Activated CD8-positive, alpha-beta memory T cell treated with anti-CD3 and anti-CD28 coated beads for 36 hours (primary cell): ENCODE results near the gene CCDC14. TPM values are rescaled to one million over a fixed set of nuclear protein-coding genes. Genes with fewer than 3 reads are reported as not detected.
"Not testable (repeated sequence)": the region's sequence is repeated elsewhere in the genome, so short reads cannot be mapped to it uniquely, and the experiment has no call there.

Source experiments
- CTCF ChIA-PET: fragments of 350-600 bp; sonication (Branson Sonifier 250); formaldehyde crosslinking; loops from one replicate; lab custom pipeline; 2021; ENCODE audit warnings: antibody characterized with exemption; lab: Charles Lee
- POLR2A ChIA-PET: fragments of 350-600 bp; sonication (Branson Sonifier 250); formaldehyde crosslinking; loops from one replicate; lab custom pipeline; 2021; ENCODE audit warnings: antibody characterized with exemption; lab: Charles Lee
- total RNA-seq, 2 experiments: library from RNA; stranded (reverse); gene quantifications; one replicate each; pipeline ENCODE4 v1.2.3, GENCODE V29; 2021

The CCDC14 gene, protein sequence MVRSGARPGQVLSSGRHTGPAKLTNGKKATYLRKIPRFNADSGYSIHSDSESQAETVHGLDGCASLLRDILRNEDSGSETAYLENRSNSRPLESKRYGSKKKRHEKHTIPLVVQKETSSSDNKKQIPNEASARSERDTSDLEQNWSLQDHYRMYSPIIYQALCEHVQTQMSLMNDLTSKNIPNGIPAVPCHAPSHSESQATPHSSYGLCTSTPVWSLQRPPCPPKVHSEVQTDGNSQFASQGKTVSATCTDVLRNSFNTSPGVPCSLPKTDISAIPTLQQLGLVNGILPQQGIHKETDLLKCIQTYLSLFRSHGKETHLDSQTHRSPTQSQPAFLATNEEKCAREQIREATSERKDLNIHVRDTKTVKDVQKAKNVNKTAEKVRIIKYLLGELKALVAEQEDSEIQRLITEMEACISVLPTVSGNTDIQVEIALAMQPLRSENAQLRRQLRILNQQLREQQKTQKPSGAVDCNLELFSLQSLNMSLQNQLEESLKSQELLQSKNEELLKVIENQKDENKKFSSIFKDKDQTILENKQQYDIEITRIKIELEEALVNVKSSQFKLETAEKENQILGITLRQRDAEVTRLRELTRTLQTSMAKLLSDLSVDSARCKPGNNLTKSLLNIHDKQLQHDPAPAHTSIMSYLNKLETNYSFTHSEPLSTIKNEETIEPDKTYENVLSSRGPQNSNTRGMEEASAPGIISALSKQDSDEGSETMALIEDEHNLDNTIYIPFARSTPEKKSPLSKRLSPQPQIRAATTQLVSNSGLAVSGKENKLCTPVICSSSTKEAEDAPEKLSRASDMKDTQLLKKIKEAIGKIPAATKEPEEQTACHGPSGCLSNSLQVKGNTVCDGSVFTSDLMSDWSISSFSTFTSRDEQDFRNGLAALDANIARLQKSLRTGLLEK
- 10 to 100 TPM; 31.1 to 34.0 TPM for total RNA-seq

DNA sequence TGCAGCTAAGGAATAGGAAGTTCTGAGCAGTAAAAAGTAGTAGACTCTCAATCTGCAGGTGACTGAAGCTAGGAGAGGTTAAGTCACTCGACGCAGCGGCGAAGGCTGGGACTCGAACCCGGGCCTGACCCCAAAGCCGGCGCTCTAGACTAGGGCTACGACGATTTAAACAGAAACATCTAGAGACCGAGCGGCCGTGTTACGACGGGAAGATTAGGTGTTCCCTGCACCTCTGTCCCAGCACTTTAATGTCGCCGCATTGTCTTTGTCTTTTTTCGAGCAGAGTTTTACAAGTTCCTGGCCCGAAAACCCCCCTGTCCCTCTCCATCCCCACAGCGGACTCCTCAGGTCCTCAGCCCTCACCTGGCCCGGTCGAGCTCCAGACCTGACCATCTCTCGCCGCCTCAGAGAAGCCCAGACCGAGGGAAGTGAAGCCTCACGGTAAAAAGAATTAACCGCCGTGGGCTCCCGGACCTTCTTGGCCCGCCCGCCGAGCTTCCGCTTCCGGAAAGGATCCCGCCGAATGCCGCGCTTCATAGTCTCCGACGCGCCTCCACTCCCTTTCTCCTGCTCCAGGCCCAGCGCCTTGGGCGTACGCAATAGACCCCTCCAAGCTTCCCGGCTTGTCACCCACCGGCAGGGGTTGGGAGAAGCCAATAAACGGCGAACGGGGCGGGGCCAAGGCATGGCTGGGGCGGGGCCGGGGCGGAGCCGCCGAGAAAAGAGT, at the start of gene CCDC14:
TSS of gene CCDC14 (minus strand) at position 449 of the 727 bp plus-strand sequence. CDS start at position 393, 56 bp downstream.
- POLR2A ChIA-PET = interaction anchor here (0.5 to 0.8 kb wide), 3 partner anchors 28 to 1365 kb away, joined by 3 to 4 read pairs (median 3); no protein-coding TSS in a partner anchor
- CTCF ChIA-PET = interaction anchor here (0.6 kb wide), 1 partner anchor 73 kb away, joined by 3 read pairs; the partner anchor contains the start of gene KALRN

DNA sequence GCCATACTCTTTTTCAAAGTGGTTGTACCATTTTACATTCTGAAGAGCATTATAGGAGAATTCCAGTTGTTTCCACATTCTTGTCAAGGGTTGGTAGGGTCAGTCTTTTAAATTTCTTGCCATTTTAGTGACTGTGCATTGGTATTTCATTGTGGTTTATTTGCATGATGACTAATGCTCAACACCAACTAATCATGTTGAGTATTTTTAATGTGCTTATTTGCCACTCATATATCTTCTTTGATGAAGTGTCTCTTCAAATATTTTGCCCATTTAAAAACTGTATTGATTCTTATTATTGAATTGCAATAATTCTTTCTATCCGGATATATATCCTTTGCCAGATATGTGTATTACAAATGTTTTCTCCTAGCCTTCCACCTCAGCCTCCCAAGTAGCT, 47.3 kb upstream of the CCDC14 start:
- POLR2A ChIA-PET, CTCF ChIA-PET: not testable (repeated sequence)

DNA sequence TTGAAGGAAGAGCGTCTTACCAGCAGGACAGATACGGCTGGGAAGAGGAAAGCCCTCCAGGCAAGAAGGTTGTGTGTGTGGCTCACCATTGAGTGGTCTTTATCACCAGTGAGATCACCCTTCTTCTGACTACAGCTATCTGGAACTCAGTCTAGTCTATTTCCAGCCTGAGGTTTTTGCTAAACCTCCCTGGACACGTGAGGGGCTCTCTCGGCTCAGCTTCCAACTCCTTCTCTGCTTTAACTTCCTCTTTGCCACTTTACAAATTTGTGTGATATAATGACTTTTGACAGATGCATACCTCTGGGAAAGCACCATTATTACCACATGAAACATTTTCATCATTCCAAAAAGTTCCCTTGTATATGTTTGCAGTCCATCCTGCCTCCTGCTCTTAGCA, 46.2 kb upstream of the CCDC14 start:
- ChIA-PET CTCF (no interaction called here), POLR2A (no interaction called here)

DNA sequence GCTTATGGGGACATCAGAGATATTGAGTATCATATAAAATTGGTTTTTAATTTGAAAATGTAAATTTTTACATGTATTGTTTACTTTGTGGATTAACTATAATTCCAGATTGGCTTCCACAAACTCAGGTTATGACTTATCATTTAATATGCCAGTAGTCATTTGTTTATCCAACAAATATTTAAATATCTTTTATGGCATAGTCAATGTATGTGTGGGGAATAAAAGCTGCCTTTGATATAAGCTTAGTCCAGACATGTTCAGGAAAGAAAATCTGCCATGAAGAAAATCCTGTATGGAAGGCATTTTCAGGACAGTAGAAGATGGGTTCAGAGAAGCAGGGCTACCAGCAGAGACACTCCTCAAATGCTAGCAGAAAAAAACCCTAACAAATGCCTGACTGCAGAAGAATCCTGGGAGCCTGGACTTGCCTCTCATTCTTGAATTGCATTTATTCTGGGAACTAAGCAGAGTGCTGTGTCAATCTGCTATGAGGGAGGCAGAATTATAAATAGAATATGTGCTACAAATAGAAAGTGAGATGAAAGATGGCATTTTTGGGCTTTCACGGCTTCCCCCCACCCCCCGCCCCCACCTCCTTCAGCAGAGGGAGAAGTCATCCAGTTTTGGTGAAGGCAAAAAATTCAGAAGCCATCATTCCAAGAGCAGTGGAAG, 41.5 kb upstream of the CCDC14 start:
- CTCF ChIA-PET, POLR2A ChIA-PET: not testable (repeated sequence)

DNA sequence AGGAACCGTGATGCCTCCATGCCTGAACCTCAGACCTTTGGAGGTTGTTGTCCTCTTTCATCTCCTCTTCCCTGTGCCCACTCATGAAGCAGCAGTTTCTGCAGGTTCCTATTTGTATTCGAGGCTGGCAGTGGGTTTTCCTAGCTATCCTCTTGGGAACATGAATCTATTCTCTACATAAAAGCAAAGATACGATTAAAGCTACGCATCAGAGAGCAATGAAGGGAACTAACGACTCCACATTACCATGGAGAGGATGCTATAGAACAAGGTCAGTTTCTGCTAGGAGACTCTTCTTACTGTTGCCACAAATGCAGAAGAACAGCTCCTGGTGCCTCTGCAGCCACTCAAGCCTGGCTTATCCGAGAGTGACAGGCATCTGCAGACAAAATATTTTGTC, 40.3 kb upstream of the CCDC14 start:
- POLR2A ChIA-PET, CTCF ChIA-PET: not testable (repeated sequence)

DNA sequence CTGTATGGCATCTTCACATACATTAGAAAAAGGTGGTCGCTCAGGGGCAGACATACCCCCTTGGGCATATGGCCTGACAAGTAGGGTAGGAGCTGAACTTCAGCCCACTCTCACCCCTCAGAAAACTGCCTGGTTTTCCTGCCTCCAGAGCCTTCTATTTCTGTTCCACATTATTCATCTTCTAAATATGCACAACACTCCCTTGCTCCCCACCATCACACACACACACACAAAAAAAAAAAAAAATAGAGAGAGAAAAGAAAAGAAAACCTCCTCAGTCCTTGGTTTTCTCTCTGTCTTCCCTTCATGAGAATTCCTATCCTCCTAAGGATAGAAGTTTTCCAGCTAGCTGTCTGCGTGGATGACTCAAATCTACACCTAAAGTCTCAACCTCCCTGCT, 36.5 kb upstream of the CCDC14 start:
- POLR2A ChIA-PET = no interaction called here
- CTCF ChIA-PET = no interaction called here

DNA sequence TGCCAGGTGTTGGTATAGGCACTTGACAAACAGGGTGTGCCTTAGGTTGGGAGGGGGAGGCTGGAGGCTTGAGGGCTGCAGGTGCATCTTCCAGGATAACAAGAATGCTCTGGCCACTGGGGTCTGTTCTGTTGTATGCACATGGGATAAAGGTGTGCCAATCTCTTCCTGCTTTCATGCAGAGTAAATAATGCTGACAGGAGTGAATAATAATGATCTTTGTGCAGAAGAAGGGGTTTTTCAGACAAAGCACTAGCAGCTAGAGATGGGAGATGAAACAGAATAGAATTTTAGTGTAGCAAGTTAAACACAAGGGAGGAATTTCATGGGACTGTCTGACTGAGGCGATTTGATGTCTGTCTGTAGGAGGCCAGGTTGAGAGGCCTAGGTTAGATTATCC, 32.8 kb upstream of the CCDC14 start:
- ChIA-PET POLR2A (no interaction called here), CTCF (no interaction called here)

DNA sequence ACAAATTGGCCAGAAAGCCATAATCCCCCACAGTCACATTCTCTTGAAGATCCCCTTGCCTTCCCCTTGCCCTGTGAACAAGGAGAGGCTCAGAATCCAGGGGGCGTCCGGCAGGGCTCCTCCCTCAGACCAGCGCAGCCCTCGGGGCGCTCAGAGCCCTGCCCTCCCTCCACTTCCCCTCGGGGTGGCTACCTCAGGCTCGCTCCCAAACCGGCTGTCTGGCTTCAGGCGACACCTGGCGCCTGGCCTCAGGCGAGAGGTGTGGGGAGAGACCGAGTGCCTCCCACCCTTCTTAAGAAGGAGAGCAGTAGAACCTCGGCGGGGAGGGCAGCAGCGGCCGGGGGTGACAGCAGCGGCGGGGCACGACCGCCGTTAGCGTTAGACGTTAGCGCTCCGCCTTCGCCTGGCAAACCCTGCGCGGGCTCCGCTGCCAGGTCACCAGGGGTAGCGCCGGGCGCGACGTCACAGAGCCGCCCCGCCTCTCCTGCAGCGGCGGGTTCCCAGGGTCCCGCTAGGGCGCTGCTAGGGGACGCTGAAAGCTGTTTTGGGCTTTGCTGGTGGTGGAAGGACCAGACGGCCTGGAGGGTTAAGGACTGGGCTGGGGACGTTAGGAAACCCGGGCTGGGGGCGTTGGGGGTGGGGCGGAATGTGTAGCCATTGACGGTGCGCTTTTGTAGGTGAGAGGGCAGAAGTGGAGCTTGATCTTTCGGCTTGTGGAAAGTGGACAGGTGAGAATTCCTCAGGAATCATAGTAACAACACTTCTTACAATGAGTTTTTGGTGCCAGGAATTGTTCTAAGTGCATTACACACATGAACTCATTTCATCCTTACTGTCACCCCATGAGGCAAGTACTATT, 30.9 kb upstream of the CCDC14 start, which contains the start of gene ROPN1:
TSS of gene ROPN1 (minus strand) at position 395 of the 859 bp plus-strand sequence. CDS start 11,643 bp downstream, outside the sequence.
- POLR2A ChIA-PET, CTCF ChIA-PET: not testable (repeated sequence)

DNA sequence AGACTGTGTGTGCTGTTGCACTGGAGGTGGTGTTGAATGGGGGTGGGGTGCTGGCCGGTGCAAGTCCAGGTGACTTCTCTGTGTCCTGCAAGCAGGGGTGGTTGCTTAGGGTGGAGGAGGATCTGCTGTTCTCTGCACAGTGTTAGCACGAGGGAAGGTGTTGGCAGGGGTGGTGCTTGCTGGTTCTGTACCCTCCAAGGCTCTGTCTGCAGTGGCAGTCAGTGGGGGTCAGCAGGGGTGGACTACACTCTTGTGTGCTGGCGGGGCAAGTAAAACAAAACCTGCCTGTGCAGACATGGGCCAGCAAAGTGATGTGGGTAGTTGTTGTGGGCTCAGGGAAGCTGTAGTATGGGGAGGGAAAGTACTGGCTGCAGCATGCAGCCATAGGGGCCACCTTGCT, 25.4 kb upstream of the CCDC14 start:
- ChIA-PET CTCF (no interaction called here), POLR2A (no interaction called here)

DNA sequence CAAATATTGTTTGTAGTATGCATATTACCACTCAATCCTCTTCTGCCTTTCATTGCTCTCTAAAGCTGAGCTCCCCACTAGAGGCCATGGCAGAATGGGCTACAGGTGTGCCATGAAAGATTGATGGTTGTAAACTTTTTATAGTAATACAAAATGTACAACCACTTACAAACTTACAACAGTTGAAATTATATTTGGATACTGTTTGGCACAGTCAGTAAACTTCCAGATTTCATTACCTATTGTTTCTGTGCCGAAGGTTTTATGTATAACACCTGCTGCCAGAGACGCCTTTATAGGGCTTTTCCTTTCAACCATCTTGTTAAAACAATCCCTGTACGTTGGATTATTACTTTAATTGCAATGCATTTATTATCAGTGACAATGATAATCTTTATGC, 23.9 kb upstream of the CCDC14 start:
- CTCF ChIA-PET = no interaction called here

DNA sequence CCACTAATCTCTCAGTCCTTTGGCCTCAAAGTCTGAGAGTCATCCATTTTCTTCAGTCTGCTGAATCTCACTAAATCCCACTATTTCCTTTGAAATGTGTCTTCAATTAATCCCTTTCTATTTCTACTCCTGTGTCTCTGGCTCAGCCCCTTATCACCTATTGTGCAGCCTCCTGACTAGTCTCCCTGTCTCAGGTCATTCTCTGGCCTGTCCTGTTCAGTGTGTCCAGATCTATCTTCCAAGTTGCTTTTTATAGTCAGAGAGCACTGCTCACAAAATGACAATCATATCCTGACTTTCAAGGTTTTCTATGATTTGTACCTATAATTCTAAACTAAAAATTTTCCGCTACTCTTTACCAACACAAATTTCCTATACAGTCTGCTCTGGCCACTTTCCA, 23.3 kb upstream of the CCDC14 start:
- POLR2A ChIA-PET = no interaction called here

More for the DNA sequence above, 23.9 kb upstream of the CCDC14 start:
- POLR2A ChIA-PET = no interaction called here

DNA sequence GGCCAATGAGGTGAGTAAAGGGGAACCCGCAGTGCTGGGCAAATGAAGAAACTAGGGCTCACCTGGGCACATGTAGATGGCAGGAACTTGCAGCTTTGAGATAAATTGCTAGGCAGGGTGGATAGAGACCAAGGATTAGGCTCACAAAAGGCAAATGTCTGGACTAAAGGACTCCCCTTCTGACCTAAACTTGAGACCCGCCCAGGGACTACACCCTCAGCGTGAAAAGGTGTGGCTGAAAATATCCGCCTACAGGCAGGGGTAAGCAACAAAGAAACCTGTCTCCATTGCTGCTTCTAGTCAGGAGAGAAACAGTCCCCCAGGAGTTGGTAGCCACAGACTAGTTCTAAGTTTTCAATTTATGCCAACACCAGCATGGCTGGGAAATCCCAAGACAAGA, 20.3 kb upstream of the CCDC14 start:
- POLR2A ChIA-PET, CTCF ChIA-PET: not testable (repeated sequence)

More for the DNA sequence above, 23.3 kb upstream of the CCDC14 start:
- CTCF ChIA-PET = no interaction called here

DNA sequence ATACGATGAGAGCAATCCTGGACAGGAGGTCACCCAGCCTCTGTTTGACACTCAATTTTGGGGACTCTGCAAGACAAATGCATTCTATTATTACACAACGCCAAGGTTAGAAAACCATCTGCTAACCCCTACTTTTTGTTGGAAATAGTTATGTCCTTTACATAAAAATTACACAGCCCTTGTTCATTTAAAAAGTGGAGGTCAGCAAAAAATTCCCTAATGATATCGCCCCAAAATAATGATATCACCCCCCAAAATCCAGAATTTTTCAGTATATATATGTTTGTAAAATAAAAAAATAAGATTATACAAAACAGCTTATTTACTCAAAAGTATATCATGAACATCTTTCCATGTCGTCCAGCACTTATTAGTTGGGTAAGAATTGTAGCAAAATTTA, 19.5 kb upstream of the CCDC14 start:
- ChIA-PET POLR2A (no interaction called here), CTCF (interaction anchor here (0.6 to 1.0 kb wide), 2 partner anchors 107 to 328 kb away, joined by 3 to 4 read pairs; no protein-coding TSS in a partner anchor)

DNA sequence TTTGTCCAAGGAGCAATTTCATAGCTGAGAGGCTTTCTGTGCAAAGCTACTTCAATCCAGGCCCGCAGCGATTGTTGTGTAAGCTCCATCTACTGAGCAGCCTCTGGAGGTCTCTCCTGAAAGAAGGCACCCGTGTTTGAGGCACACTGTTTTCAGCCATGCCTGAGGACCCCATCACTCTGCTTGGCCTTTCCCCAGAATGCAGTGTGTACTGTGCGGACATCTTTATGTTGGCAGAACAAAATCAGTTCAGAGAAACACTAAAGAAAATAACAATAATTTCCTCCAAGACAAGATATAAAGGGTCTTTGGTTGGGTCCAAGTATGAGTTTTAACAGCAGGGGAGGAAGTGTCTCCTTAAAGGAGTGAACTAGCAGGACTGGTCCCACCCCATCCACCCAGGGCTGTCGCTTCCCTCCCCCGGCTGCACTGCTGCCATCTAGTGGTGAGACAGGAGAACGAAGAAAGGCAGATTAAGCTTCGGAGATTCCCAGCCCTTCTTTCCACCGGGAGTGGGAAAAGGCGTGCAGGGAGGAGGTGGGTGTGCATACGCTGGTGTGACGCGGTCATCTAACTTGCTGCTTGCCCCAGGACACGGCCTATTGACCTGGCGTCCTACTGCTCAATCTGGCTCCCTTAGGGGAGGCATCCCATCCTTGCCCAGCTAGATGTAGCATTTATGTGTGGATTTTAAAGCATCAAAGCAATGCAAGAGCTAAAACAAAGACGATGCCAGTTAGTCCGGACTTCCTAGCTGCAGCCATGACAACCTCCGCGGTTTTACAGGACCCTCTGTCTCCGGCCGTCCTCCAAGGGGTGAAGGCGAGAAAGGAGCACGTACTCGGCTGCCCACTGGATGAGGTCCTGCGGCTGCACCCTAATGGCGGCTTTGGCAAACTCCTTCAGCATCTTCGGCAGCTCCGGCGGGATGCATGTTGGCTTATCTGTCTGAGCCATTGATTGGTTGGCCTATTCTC, 18.8 kb upstream of the CCDC14 start:
- CTCF ChIA-PET = interaction anchor here (0.6 to 1.0 kb wide), 2 partner anchors 106 to 327 kb away, joined by 3 to 4 read pairs; no protein-coding TSS in a partner anchor
- POLR2A ChIA-PET = not testable (repeated sequence)

DNA sequence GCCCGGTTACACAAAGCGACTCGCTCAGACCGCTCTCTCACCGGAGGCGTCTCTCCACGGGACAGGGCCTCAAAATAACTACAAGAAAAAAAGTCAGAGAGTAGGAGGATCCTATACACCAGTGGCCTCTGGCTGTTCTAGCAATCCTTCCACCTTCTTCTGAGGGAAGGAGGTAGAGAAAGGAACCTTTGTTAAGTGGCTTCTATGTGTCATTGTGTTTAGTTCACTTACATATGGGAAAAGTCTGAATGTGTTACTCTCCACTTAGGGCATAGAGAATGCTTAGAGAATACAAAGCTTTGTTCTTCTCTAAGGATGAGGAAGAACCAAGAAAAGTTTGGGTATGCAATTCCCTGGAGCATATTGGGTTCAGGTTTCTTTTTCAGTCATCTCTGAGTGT, 15.9 kb upstream of the CCDC14 start:
- POLR2A ChIA-PET, CTCF ChIA-PET: not testable (repeated sequence)

DNA sequence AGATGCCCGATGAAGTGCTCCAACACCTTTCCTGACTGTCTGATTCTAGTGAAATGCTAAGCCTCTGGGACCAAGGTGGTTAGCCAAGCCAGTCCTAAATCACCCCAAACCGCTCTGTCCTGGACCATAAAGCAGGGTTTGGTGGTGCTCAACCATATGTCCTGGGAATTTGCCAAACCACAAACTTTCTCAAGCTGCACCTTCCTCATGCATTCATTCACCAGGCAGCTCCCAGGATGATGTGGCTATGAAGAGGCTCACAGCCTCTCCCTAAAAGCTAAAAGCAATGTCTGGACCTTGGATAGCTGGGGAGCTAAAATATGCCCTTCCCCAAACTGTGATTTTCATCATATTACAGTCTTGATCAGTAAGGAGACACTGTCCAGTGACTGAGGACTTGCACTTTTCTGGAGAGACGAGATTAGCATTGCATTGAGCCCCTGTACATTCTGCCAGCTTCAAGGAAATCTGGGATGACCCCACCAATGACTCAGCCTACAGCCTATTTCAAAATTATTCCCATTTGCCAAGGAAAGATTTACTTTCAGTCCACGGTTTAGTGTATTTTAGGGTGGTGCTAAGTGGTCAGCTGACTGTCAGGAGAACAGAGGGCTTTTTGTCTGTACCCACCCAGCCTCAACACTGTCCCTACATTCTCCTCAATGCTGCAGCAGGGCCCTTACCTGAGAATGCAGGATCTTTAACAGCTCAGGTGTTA, 15.3 kb upstream of the CCDC14 start:
- CTCF ChIA-PET, POLR2A ChIA-PET: not testable (repeated sequence)
